T-helper 2 cell treated with Interferon-gamma antibody and Interleukin-4, amounts not matched to agents 100 ng/mL and 5 ng/mL, for 36 hours (primary cell): ENCODE measurements around the gene NCKAP5. TPM values are rescaled to one million over a fixed set of nuclear protein-coding genes. Genes with fewer than 3 reads are reported as not detected.
"Not testable (repeated sequence)": the region's sequence is repeated elsewhere in the genome, so short reads cannot be mapped to it uniquely, and the experiment has no call there.

ENCODE experiments used
- intact Hi-C: fragments of 100-400 bp; cut with micrococcal nuclease; formaldehyde crosslinking; loops from one replicate; pipeline ENCODE4 v1.15.1; 2023
- total RNA-seq: library from RNA; stranded (reverse); gene quantifications from 2 replicates; pipeline ENCODE4 v1.2.3, GENCODE V29; 2022

Gene NCKAP5
- total RNA-seq, 1 donor from 2014 or later = not detected

DNA sequence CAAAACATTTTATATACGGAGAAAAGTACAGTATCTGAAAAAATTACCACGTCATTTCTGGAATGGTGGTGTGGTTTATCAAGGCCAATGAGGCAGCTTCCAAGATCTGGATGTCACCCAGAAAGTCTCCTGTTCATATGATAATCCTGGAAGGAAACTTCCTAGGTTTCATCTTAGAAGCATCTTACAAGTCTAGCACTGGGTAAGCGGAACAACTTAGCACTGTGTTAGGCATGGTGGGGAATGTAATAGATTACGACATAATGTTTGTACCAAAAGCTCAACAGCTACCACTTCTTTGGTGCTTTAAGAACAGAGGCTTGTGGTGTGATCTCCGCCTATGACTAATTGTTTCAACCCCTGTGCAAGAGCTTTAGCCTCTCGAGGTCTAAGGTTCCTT, 835.2 kb downstream of the NCKAP5 start:
- intact Hi-C loops = no loop called here

DNA sequence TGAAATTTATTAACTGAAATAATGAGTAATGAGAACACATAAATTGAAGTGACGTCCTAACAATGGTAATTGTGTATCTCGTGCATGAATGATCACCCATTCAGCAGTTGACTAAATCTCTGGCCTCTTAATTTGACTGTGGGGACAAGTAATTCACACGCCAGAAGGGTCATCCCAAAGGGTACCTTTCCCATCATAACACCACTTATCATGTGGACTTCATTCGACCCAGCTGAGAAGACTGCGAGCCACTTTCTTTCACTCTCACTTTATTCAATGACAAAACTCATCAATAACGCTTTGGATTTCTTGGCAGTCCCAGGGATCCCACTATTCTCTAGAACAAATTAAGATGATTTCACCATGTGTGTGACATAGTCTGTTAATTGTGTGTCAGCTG, 835.6 kb downstream of the NCKAP5 start:
- intact Hi-C loops = no loop called here

DNA sequence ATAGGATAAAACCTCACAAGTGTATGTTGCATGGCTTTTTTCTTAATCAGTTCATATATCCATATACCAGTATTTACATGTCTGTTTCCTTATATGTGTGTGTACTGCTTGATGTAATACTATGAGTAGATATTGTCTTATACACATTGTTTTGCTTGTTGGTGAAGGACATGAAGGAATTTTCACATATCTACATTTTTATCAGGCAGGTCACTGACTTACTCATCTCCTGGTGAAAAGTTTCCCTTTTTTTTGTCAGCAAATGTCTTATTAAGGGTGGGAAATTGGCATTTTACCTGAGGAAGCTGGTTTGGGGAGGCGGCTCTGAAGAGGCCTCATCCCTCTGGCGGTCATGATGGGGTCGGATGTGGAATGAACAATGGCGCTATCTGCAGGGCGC, 836.8 kb downstream of the NCKAP5 start:
- intact Hi-C loops = no loop called here

DNA sequence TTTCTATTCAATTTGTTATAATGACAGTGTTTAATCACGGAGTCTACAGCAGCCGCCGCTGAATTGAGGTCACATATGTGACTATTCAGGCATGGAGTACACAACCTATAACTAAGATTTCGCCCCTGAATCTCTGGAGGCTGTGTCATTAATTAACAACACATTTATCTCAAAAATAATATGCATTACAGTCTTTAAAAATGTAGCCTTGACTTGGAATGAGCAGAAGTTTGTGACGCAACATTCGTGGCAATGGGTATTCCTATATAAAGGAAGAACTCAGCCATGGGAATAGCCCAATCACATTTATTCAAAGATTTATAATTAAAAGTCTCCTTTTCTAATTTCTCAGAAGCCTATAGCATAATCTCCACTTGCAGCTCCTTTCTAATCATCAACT, 837.7 kb downstream of the NCKAP5 start:
- intact Hi-C loops = no loop called here

DNA sequence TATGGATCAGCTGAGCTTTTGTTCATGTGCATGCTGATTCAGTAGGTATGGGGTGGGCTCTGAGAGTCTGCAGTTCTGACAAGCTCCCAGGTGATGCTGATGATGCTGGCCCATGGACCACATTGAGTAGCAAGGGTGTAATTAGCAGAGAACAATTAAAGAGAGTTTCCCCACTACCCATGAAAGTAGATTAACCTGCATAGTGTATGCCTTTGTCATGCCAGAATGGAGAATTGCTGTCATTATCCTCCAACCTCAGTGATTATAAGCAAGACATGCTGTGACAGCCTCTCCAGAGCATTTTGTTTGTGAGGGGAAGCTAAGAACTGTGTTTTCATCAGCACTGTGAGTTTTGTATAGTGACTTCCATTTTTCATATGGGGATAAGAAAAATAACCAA, 838.7 kb downstream of the NCKAP5 start:
- intact Hi-C loops = no loop called here

DNA sequence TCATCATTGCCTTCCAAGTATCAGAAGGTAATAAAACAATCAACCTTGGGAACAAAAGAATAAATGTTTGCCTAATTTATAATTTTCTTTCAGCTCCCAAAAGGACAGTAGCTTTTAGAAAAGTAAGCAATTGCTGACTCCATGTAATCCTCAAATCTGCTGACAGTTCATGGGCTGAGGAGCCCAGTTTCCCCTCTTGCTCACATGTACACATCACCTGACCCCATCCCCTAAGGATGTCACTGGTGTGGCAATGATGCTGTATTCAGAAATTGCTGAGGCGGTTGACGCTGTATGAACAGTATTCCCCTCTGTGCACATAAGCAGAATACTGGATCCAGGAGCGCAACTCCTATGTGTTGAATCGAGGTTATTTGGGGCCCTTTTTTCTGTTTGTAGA, 842.1 kb downstream of the NCKAP5 start:
- intact Hi-C loops = no loop called here

DNA sequence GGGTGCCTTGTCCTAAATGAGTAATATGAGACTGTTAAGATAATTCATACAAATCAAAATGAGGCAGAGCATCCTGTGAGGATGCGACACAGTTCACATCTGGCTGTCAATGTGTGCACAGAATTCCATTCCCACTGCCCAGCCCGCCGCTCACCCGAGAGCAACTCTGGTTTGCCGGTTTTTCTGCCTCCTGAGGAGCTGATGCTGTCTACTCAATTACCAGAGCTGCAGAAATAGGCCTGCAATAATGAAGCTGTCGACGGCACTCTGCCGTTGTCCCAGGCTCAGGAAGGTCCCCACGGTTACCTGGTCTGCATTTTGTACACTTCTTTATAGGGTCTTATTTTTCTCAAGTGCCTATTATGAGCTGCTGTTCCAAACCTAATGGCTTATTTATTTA, 842.5 kb downstream of the NCKAP5 start:
- intact Hi-C loops = no loop called here

DNA sequence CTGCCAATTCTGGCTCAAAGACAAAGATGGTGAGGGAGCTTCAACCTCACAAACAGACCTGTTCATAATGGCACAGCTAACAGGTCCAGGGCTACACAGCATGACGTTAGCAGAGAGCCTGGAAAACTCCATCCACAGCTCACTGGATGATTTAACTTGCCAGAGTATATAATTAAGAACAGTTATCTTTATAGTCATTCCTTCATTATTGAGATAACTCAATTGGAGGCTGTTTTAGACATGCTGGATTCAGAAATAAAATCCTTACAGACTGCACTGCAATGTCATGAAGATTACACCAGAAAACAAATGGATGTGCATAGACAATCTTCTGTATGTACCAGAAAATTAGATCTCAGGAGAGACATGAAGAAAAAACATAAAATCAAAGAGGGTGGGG, 843.1 kb downstream of the NCKAP5 start:
- intact Hi-C loops = no loop called here

DNA sequence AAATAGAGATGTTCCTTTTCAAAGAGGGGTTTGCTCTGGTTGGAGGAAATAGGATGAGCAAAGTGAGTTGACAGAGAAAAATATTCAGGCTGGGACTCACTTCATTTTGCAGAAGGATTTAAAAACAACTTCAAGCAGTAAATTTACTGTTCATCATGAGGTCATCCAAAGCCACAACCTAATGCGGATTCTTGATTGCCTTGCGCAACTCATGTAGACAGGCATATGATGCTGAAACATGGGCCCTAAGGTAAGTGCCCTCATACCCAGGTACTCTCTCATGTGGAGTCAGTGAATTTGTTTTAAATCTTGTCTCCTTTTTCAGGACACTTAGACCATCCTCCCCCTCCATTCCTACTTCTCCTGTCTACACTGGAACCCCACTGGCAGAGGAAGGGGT, 846.3 kb downstream of the NCKAP5 start:
- intact Hi-C loops = no loop called here

DNA sequence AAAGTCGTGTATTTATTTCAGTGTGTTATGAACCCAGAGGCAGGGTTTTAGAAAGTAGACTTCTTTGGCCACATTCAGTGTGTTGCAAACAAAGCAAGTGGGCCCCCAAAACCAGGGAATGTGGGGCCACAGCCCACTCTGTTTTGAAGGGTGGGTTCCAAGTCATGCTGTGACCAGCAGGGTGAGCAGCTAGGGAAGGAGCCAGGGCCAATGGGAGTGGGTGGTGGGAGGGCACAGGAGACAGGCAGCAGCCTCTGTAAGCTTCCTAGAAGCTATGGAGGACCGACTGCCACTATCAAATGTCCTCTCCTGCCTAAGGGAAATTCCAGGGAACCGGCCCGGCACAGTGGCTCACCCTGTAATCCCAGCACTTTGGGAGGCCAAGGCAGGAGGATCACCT, 847.9 kb downstream of the NCKAP5 start:
- intact Hi-C loops = no loop called here

DNA sequence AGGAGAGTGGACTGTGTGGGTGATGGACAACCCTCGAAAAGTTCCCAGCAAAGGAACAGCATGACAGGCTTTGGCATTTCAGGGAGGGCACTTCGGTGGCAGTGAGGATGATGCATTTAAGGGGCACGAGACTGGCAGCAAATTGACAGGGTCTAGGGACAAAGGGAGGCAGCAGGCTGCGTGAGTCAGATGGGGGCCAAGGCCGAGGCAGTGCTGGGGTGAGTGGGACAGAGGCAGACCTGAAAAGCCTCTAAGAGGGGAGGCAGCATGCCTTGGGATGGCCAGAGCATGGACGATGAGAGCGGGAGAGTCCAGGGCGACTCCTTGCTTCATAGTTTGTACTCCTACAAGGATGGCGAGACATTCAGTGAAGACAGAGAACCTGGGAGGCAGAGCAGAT, 848.8 kb downstream of the NCKAP5 start:
- intact Hi-C loops = no loop called here

DNA sequence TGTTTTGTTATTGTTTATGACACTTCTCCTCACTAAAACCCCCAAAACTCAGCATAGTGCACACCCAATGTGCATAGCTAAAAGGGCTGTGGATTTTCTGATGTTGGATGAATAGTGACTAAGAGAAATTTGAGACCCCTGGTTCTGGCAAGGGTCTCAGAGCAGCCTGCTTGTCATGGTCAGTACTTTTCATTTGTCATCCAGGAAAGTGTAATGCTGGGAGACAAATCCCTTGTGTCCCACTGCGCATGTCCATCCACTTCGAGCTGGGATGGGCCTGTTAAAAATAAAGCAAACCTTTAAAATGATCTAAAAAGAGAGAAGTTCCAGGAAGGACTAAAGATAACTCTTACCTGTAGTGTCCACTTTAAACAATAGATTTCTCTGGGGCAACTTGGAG, 851.3 kb downstream of the NCKAP5 start:
- intact Hi-C loops = no loop called here

DNA sequence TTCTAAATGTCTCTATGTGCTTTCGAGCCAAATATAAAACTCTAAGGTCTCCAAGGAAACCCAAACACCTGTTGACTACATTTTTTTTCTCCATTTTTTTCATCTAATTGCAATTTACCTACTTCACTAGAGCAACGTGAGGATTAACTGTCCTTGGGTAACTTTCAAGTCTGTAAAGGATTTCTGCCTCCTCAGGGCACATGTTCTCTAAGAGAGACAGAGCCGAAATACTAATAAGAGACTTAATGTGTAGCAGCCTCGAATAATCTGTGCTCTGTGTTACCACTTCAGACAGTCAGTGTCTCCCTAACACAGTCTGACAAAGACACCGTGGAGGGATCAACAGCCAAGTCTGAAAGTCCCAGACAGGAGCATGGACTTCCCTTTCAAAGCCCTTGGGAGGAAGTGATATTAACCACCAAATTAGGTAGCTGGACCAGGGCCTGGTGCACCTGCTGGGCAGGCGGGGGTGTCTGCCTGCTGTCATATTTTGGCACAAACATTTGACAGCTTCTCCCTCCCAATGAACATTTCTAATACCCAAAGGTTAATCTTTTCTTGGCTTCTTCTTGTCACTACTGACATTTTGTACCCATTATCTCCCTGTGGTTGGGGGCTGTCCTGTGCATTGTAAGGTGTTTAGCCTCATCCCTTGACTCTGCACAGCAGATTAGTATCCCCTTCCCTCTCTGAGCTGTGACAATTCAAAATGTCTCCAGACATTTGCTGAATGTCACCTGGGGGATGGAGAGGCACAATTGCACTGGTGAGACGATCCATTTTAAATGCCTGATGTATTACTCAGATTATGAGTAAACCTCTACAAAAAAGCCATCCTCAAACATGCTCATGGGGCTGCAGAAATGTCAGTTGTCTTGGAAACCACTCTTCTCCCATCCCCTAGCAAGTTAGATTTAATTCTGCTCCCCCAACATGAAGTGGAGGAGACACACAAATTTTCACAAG, 852.6 kb downstream of the NCKAP5 start:
- intact Hi-C loops = no loop called here

DNA sequence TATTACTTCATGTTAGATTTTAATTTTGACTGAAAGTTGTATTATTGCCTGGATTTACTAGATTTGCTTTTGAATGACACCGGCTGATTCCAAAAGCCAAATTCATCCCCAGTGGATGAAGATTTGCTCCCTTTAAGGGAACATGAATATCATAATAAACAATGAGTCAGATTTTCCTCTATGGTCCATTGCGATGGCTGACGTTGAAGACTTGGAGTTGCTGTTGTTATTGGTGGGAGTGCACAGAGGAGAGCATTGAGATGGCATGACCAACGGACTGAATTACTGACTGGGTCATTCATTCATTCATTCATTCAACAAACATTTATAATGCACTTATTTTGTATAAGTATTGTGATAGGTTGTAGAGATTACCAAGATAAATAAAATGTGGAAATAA, 864.9 kb downstream of the NCKAP5 start:
- intact Hi-C loops = no loop called here

DNA sequence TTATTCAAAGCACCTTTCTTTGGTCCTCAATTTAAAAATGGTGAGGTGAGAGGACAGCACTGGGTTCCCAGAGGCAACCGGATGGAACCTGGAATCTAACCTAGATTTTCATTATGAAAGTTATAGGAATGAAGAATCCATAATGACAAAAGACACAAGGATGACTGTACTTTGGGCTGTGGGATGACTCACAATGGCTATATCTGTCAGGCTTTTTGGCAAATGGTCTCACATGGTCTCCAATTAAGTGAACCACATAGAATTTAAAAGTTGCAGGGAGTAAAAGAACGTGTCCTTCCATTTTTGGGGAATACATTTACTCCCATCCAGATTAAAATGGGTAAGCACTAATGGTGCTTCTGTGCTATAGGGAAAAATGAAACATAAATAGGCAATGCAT, 866.5 kb downstream of the NCKAP5 start:
- intact Hi-C loops = no loop called here

DNA sequence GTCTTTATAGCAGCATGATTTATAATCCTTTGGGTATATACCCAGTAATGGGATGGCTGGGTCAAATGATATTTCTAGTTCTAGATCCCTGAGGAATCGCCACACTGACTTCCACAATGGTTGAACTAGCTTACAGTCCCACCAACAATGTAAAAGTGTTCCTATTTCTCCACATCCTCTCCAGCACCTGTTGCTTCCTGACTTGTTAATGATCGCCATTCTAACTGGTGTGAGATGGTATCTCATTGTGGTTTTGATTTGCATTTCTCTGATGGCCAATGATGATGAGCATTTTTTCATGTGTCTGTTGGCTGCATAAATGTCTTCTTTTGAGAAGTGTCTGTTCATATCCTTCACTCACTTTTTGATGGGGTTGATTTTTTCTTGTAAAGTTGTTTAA, 868.5 kb downstream of the NCKAP5 start:
- intact Hi-C loops = not testable (repeated sequence)

DNA sequence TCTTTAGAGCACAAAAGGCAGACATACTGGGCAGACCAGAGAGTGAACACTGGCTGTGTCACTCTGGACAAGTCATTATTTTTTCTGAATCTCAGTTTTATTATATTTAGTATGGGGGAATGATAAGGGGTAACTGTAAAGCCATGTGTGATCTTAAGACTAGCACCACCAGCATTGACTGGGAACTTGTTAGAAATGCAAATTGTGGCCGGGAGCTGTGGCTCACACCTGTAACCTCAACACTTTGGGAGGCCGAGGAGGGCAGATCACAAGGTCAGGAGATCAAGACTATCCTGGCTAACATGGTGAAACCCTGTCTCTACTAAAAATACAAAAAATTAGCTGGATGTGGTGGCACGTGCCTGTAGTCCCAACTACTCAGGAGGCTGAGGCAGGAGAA, 869.9 kb downstream of the NCKAP5 start:
- intact Hi-C loops = not testable (repeated sequence)

DNA sequence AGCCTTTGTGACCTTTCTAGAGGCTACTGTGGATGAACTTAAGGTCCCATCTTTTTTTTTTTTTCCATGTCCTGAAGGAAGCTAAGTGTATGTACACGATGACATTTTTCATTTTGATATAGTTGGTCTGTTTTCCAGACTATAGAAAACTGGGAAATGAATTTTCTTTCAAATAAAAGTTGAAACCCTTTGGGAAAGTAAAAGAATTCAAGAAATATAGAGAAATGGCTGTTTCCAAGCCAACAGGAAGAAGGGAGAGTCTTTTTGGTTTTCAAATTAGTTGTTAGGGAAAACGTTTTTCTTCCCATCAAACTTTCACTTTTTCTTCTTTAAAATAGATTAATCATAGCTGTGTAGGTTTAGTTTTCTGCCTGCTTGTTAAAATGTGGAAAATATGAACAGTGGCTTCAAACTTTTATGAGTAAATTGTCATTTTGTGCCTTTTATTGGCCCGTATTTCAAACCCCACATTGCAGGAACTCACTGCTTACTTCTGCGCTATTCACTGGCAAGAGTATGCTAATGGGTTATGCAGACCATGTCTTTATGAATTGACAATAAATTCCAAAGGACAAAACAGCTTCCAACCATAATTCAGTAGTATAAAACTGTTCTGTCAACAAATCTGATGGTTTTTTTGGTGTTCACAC, 870.6 kb downstream of the NCKAP5 start:
- intact Hi-C loops = no loop called here

DNA sequence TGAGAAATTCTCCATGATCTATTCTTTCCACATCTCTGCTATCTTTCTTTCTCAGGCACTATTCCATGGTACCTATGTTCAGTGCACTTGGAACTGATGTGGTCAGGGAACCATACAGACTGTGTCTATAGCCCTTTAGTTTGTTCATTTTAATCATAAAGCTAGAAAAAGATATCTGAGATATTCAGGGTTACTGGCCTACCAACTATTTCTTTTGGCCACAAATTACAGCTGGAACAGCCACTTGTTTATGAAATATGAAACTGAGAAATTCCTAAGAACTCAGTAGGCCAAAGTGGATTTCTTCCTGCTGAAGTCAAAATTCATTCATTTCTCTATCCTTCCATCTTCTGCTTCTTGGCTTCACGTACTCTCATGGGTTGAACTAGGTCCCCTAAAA, 875.4 kb downstream of the NCKAP5 start:
- intact Hi-C loops = no loop called here

DNA sequence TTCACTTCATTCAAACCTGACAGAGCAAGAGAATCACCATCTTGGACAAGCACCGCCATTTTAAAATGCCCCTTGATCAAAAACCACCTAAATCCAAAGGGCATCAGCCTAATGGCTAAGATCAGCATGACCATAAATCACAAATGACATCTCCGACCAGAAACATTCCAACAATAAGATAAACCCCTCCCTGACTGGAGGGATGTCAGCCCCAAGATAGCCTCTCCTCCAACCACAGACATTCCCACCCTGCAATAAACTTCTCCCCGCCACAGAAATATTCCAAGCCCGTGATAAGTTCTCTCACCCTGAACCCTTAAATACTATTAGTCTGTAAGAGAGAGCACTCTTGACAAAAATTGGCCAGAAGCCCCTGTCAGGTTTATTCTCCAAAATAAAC, 876.7 kb downstream of the NCKAP5 start:
- intact Hi-C loops = no loop called here

DNA sequence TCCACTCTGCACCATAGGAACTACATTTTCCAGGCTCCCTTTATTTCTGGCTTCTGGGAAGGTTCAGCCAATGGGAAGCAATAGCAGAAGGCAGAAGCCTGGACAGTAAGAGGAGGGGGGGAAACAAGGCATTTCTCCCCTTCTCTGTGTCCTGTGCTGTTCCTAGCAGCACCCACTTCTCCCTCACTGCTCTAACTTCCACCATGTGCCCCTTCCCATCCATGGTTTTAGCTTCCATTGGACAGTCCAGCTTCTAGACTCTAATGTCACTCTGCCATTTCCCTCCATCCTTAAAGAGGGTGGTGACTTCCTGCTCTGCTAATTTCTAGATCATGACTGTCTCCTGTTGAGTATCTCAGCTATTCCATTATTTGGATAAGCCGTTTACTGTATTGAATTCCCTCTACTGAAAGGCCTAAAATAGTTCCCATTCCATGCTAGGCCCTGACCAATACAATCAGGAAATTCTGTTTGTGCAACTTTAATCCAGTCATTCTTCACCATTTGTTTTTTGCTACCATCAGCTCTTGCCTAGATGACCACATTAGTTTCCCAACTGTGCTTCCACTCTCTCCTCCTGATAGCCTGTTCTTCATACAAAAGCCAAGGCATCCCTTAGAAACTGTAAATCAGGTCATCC, 877.5 kb downstream of the NCKAP5 start:
- intact Hi-C loops = no loop called here

DNA sequence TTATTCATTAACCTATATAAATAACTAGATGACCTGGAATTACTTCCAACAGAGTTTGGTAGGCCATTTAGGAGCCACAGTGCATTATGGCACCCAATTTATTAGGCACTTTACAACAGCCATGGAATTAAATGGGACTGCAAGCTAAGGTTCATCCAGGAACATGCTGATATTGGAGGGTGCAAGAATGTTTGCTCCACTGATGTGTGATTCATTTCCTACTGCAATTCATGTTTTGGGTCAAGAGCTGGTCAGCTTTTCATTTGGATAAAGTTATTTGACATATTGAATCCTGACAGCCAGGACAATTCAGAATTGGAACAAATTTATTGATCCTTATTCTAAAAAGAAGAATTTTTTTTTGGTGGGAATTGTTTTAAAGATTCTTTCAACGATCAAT, 886.5 kb downstream of the NCKAP5 start:
- intact Hi-C loops = no loop called here
